Measurements from ENCODE around the gene EMILIN3.

The EMILIN3 gene

DNA sequence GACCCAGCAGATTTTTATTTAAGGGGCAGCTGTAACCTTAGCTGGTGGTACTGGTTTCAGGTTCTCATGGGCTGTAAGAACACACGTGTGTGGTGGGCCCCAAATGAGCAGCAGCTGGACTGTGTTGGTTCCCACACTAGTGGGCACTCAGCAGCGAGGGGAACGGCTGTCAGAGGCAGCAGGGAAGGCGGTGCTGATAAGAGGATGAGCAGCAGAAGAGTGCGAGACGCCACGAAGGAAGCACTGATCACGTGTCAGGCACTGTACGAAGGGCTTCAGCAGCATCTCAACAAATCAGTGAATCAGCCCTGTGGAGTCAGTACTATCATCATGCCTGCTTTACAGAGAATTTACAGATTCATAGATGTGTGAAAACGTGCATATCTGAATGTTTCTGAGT, 41.0 kb upstream of the EMILIN3 start:
- Histone ChIP-seq H3K4me1 (ENCODE audit: low read depth, poor library complexity, severe bottlenecking) (peaks cover 83% of the 10 kb centered on the region), H3K4me2 (peak overlapping the region; percentile 76), H4K20me1 (ENCODE audit: insufficient read depth) (no peaks in the 10 kb centered on the region), H3K27me3 (ENCODE audit: insufficient read depth, low read depth) (no peaks in the 10 kb centered on the region), H3K36me3 (ENCODE audit: insufficient read depth) (no peaks in the 10 kb centered on the region; the same call in 1 of the 2 replicates), H2AFZ (ENCODE audit: low read depth) (peak overlapping the region; percentile 65; the same call in 1 of the 2 replicates), H3K79me2 (ENCODE audit: insufficient read depth, low read depth) (no peaks in the 10 kb centered on the region; the same call in 1 of the 2 replicates), H3K9ac (peak overlapping the region; percentile 57), H3K4me3 (IDR thresholded peaks at IDR 0.05; ENCODE audit: insufficient read depth, low read depth, low read length) (no peak overlapping the region), H3K27ac (peak overlapping the region; percentile 86)
- TF ChIP-seq, protein P1, sequence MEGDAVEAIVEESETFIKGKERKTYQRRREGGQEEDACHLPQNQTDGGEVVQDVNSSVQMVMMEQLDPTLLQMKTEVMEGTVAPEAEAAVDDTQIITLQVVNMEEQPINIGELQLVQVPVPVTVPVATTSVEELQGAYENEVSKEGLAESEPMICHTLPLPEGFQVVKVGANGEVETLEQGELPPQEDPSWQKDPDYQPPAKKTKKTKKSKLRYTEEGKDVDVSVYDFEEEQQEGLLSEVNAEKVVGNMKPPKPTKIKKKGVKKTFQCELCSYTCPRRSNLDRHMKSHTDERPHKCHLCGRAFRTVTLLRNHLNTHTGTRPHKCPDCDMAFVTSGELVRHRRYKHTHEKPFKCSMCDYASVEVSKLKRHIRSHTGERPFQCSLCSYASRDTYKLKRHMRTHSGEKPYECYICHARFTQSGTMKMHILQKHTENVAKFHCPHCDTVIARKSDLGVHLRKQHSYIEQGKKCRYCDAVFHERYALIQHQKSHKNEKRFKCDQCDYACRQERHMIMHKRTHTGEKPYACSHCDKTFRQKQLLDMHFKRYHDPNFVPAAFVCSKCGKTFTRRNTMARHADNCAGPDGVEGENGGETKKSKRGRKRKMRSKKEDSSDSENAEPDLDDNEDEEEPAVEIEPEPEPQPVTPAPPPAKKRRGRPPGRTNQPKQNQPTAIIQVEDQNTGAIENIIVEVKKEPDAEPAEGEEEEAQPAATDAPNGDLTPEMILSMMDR (conservative IDR thresholded peaks at IDR 0.05; ENCODE audit: low read depth, low read length): no peak

DNA sequence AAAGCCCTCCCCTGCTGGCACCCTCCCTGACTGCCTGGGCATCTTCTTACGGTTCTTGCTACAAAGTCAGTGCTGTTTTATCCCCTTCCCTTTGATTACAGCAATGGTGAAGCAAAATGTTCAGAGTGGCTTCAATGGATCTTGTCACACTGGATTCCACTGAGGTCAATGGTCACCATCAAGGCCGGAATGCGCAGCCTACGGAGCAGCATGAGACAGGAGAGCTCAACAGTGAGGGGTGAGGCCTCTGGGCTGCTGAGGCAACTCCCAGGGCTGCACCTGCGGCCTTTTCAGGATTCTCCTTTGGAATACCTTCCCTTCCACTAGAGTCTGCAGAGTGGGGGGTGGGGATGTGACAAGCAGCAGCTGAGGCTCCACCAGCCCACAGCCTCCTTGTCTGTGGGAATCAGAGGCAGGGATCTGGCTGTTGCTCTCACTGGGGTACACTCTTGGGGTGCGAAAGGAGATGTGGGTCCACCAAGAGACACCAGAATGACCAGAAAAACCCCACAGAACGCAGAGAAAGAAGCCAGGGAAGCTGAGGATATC, 40.4 kb upstream of the EMILIN3 start:
- H3K4me2 ChIP-seq: peak overlapping the region; percentile 76
- TF ChIP-seq, protein P1 (conservative IDR thresholded peaks at IDR 0.05; ENCODE audit: low read depth, low read length): no peak
- peak overlapping the region; percentile 86 for H3K27ac ChIP-seq
- H3K27me3 ChIP-seq (ENCODE audit: insufficient read depth, low read depth): no peaks in the 10 kb centered on the region
- no peak overlapping the region for H3K4me3 ChIP-seq (IDR thresholded peaks at IDR 0.05; ENCODE audit: insufficient read depth, low read depth, low read length)
- no peaks in the 10 kb centered on the region; the same call in 1 of the 2 replicates for H3K36me3 ChIP-seq (ENCODE audit: insufficient read depth)
- H4K20me1 ChIP-seq (ENCODE audit: insufficient read depth): no peaks in the 10 kb centered on the region
- peaks cover 83% of the 10 kb centered on the region for H3K4me1 ChIP-seq (ENCODE audit: low read depth, poor library complexity, severe bottlenecking)
- H3K79me2 ChIP-seq (ENCODE audit: insufficient read depth, low read depth): no peaks in the 10 kb centered on the region; the same call in 1 of the 2 replicates
- H3K9ac ChIP-seq: peak overlapping the region; percentile 57; the same call in 1 of the 2 replicates
- peak overlapping the region; percentile 65; the same call in 1 of the 2 replicates for H2AFZ ChIP-seq (ENCODE audit: low read depth)

DNA sequence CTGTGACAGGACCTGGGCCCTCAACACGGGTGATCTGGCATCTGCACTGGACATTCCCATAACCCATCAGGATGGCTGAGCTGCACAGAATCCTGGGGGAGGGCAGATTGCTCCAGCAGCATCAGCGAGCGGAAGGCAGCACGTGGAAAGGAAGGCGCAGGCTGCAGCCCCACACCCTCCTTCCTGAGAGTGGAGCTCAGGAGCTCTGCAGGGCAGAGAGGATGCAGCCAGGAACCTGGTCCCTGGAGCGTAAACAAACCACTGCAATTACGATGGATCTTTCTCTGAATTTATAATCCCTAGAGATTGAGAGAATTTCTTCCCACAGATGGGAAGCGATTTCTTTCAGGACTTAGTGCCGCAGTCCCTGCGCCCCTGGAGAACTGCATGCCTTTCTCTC, 39.7 kb upstream of the EMILIN3 start:
- Histone ChIP-seq H2AFZ (ENCODE audit: low read depth) (no peak overlapping the region), H3K4me1 (ENCODE audit: low read depth, poor library complexity, severe bottlenecking) (peaks cover 77% of the 10 kb centered on the region), H3K4me2 (peak overlapping the region; percentile 76), H4K20me1 (ENCODE audit: insufficient read depth) (no peaks in the 10 kb centered on the region), H3K79me2 (ENCODE audit: insufficient read depth, low read depth) (no peaks in the 10 kb centered on the region; the same call in 1 of the 2 replicates), H3K27me3 (ENCODE audit: insufficient read depth, low read depth) (no peaks in the 10 kb centered on the region), H3K9ac (peak overlapping the region; percentile 57; the same call in 1 of the 2 replicates), H3K36me3 (ENCODE audit: insufficient read depth) (no peaks in the 10 kb centered on the region; the same call in 1 of the 2 replicates), H3K4me3 (IDR thresholded peaks at IDR 0.05; ENCODE audit: insufficient read depth, low read depth, low read length) (no peak overlapping the region), H3K27ac (peak overlapping the region; percentile 86; the same call in 1 of the 2 replicates)
- TF ChIP-seq, protein P1 (conservative IDR thresholded peaks at IDR 0.05; ENCODE audit: low read depth, low read length): no peak

DNA sequence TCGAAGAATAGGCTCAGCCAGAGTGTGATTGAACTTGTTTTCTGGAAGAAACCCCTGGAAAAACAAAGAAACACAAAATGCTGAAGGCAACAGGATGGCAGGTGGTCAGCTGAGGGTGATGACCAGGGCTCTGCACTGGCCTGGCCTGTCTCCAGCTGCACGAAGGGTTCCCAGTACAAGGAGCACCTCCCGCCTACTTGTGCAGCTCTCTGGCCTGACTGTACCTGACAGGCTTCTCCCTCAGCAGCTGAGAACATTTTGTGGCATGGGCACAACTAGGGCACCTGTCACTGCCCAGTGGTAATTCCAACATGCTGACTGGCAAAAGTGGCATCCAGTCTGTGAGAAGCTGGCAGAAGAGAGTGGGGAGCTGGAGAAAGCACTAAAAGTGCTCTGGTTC, 38.8 kb upstream of the EMILIN3 start:
- Histone ChIP-seq H3K4me2 (no peak overlapping the region; the same call in 1 of the 2 replicates), H3K79me2 (ENCODE audit: insufficient read depth, low read depth) (no peaks in the 10 kb centered on the region; the same call in 1 of the 2 replicates), H3K9ac (no peak overlapping the region), H3K27me3 (ENCODE audit: insufficient read depth, low read depth) (no peaks in the 10 kb centered on the region), H3K4me3 (IDR thresholded peaks at IDR 0.05; ENCODE audit: insufficient read depth, low read depth, low read length) (no peak overlapping the region), H4K20me1 (ENCODE audit: insufficient read depth) (no peaks in the 10 kb centered on the region), H3K36me3 (ENCODE audit: insufficient read depth) (no peaks in the 10 kb centered on the region; the same call in 1 of the 2 replicates), H3K27ac (peak overlapping the region; percentile 86; the same call in 1 of the 2 replicates), H2AFZ (ENCODE audit: low read depth) (no peak overlapping the region), H3K4me1 (ENCODE audit: low read depth, poor library complexity, severe bottlenecking) (peaks cover 73% of the 10 kb centered on the region)
- TF ChIP-seq, protein P1 (conservative IDR thresholded peaks at IDR 0.05; ENCODE audit: low read depth, low read length): no peak
